Activated CD4-positive, alpha-beta T cell treated with anti-CD3 and anti-CD28 coated beads, Interleukin-2, amount 50 U/mL, for 16 hours (primary cell): ENCODE data around the gene RNF151.
"Not testable (repeated sequence)": the region's sequence is repeated elsewhere in the genome, so short reads cannot be mapped to it uniquely, and the experiment has no call there.

Experiments used
- DNase-seq: peaks from one replicate; pipeline ENCODE4 v3.0.0-alpha.2; 2020

Gene RNF151, protein sequence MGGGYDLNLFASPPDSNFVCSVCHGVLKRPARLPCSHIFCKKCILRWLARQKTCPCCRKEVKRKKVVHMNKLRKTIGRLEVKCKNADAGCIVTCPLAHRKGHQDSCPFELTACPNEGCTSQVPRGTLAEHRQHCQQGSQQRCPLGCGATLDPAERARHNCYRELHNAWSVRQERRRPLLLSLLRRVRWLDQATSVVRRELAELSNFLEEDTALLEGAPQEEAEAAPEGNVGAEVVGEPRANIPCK

DNA sequence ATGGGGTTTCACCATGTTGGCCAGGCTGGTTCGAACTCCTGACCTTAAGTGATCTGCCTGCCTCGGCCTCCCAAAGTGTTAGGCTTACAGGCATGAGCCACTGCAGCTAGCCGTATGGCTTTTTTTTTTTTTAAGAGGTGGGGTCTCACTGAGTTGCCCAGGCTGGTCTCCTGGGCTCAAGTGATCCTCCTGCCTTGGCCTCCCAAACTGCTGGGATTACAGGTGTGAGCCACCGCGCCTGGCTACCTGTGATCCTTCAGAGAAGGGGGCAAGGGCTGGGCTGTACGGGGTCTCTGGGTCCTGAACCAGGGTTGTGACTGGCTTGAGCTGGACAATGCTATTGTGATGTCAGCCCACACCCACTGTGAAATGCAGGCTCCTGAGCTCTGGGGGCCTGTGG, at the start of gene RNF151:
RNF151 (plus strand) TSS at position 397 of the 400 bp plus-strand sequence. CDS start 26 bp downstream, outside the sequence.
- DNase-seq = no peak

GRCh38 chr16:1917056-1917664, 49.5 kb upstream of the RNF151 start:
- no peak for DNase-seq

GRCh38 chr16:1917665-1918350, 48.8 kb upstream of the RNF151 start:
- no peak for DNase-seq

- DNase-seq = no peak
These were observed 48.0 kb upstream of the RNF151 start, which contains the start of gene HS3ST6 for GRCh38 chr16:1918351-1919326. HS3ST6 (minus strand) TSS chr16:1918415; CDS start chr16:1918323, 92 bp downstream.

- DNase-seq = no peak
These were observed 47.2 kb upstream of the RNF151 start for GRCh38 chr16:1919327-1919998.

- not testable (repeated sequence) for DNase-seq
These were observed 46.5 kb upstream of the RNF151 start for GRCh38 chr16:1920122-1920521.

GRCh38 chr16:1920727-1921171, 45.9 kb upstream of the RNF151 start:
- no peak for DNase-seq

DNA sequence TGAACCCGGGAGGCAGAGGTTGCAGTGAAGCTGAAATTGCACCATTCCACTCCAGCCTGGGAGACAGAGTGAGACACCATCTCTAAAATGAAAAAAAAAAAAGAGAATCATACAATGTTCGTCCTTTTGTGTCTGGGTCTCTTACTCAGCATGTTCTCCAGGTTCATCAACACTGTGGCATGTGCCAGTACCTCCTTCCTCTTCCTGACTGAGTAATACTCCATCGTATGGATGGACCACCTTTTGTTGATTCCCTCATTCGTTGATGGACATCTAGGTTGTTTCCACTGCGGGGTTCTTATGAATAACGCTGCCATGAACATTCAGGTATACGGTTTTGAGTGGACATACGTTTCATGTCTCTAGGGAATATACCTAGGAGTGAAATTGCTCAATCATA, 44.3 kb upstream of the RNF151 start:
- DNase-seq = no peak

GRCh38 chr16:1923299-1924034, 43.2 kb upstream of the RNF151 start:
- no peak for DNase-seq

GRCh38 chr16:1924095-1924494, 42.6 kb upstream of the RNF151 start:
- DNase-seq = no peak

DNA sequence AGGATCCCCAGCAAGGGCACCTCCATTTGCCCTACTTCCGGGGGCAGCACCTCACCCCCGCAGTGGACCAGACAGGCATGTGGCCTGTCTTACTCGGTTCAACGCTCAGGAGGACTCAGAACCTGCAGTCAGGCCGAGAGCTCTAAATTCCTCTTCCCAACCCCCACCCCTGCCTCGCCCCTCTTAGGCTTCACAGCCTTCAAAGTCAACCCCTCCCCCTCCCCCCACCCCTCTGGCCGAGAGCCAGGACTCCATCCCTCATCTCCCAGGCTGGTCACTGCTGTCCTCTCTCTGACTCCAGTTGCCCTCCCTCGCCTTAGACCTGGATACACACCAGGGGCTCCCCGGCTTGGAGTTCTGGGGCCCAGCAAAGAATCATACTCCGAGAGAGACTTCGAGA, 40.4 kb upstream of the RNF151 start:
- DNase-seq = no peak

DNA sequence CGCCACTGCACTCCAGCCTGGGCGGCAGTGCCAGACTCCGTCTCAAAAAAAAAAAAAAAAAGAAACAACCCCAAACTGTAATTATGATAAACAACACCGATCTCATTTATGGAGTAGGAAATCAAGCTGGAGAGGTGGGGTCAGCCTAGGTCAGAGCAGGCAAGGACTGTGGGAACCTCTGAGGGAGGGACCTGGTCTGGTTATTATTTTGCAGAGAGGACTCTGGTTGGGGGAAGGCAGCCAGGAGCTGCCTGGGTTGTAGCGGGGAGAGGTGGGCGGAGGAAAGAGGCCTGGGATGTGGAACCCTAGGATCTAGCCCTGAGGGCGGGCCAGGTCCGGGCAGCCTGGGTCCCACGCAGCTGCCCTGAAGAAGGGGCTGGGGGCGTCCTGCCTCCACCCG, 37.6 kb upstream of the RNF151 start:
- no peak for DNase-seq

GRCh38 chr16:1929578-1930337, 36.9 kb upstream of the RNF151 start:
- peak; percentile 92 for DNase-seq

DNA sequence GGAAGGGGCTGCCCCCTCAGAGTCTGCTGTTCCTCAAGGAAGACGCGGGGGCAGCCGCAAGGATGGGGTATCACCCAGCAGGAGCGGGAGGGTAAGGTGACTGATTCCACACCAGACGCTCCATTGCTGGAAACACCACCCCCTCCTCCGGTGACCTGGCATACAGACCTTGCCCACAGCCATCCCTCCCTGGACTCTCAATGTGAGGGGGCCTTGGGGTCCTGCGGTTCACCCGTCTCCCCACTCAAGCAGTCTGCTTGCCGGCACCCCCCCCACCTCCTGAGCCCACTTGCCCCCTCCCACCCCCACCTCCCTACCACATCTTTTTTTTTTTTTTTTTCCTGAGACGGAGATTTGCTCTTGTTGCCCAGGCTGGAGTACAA, 36.3 kb upstream of the RNF151 start:
- no peak for DNase-seq

DNA sequence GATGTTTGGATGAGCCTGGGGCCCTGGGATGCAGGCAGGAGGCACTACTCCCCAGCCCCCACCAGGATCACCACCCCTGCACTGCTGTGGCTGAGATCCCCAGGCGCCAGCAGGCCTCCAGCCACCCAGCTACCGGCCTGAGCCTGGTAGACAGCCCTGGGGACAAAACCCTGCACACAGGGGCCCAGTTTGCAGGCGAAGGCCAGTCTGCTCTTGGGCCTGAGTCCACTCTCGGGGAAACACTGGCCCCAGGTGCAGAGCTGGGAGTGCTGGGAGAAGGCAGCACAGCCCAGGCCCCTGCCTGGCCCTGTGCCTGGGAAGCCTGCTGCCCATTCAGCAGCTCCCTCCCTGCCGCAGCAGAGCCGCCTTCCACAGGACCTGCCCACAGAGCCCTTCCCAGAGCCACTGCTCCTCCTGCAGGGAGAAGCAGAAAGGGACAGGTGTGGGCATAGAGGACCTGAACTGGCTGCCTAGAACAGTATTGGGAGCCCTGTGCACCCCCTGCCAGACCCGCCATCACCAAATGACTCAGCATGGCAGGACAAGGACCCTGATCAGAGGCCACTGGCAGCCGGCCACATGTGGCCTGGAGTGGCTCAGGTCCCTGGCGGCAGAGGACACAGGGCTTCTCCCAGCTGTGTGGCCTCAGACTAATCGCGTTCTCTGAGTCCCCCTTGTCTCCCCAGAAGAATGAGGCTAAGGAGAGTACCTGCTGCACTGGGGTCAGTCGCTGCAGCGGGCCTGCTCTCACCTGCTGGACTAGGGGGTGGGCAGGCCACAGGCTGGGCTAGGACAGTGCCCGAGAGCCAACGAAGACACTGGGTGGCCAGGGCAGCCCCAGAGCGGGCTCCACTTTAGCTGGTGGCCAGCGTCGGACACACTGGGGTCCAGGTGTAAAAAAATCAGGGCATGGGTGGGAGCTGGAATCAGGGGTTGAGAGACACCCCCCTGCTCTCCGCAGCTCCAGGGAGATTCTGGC, 34.3 kb upstream of the RNF151 start:
- no peak for DNase-seq

- DNase-seq = no peak
These were observed 33.5 kb upstream of the RNF151 start for GRCh38 chr16:1933097-1933661.

GRCh38 chr16:1936945-1937479, 29.6 kb upstream of the RNF151 start:
- DNase-seq = no peak

GRCh38 chr16:1938316-1938715, 28.3 kb upstream of the RNF151 start:
- DNase-seq = no peak

- DNase-seq = no peak
These were observed 27.7 kb upstream of the RNF151 start for GRCh38 chr16:1938910-1939309.
